CD4-positive, alpha-beta T cell treated with Interleukin-21 for 1 hour (primary cell): ENCODE results near the gene CDH11.

Experiments
- DNase-seq: peaks from one replicate; pipeline ENCODE4 v3.0.0-alpha.2; 2020

CDH11 gene

GRCh38 chr16:65068151-65068740, 53.6 kb downstream of the CDH11 start:
- DNase-seq = no peak

- no peak for DNase-seq
Observed at GRCh38 chr16:65066651-65067050, 55.2 kb downstream of the CDH11 start.

- no peak for DNase-seq
Observed at GRCh38 chr16:65065031-65065430, 56.8 kb downstream of the CDH11 start.

- DNase-seq = no peak
Observed at GRCh38 chr16:65064131-65064530, 57.7 kb downstream of the CDH11 start.

GRCh38 chr16:65062736-65063583, 58.9 kb downstream of the CDH11 start:
- DNase-seq = no peak

GRCh38 chr16:65061935-65062518, 59.8 kb downstream of the CDH11 start:
- no peak for DNase-seq

GRCh38 chr16:65061263-65061662, 60.6 kb downstream of the CDH11 start:
- DNase-seq = no peak

- no peak for DNase-seq
Observed at GRCh38 chr16:65059406-65059980, 62.4 kb downstream of the CDH11 start.

- no peak for DNase-seq
Observed at GRCh38 chr16:65057184-65057583, 64.7 kb downstream of the CDH11 start.

- DNase-seq = no peak
Observed at GRCh38 chr16:65054457-65054856, 67.4 kb downstream of the CDH11 start.

- no peak for DNase-seq
Observed at GRCh38 chr16:65049679-65050078, 72.2 kb downstream of the CDH11 start.

- no peak for DNase-seq
Observed at GRCh38 chr16:65045961-65046360, 75.9 kb downstream of the CDH11 start.

- no peak for DNase-seq
Observed at GRCh38 chr16:65044873-65045272, 77.0 kb downstream of the CDH11 start.

- DNase-seq = no peak
Observed at GRCh38 chr16:65044026-65044425, 77.8 kb downstream of the CDH11 start.

- no peak for DNase-seq
Observed at GRCh38 chr16:65042438-65043365, 79.2 kb downstream of the CDH11 start.

GRCh38 chr16:65041667-65042066, 80.2 kb downstream of the CDH11 start:
- no peak for DNase-seq

- no peak for DNase-seq
Observed at GRCh38 chr16:65038100-65038499, 83.8 kb downstream of the CDH11 start.

- DNase-seq = no peak
Observed at GRCh38 chr16:65037556-65037955, 84.3 kb downstream of the CDH11 start.

GRCh38 chr16:65034915-65035314, 86.9 kb downstream of the CDH11 start:
- DNase-seq = no peak

GRCh38 chr16:65032387-65032786, 89.5 kb downstream of the CDH11 start:
- no peak for DNase-seq

GRCh38 chr16:65024767-65025178, 97.1 kb downstream of the CDH11 start:
- no peak for DNase-seq

GRCh38 chr16:65023802-65024201, 98.1 kb downstream of the CDH11 start:
- DNase-seq = no peak
